ENCODE data around the gene PTAFR.

The PTAFR gene

GRCh38 chr1:28159680-28160079 is 16.8 kb downstream of the PTAFR start:
- no peak overlapping the region for H3K4me2 ChIP-seq (ENCODE audit: low read depth, low read length, poor library complexity, severe bottlenecking)
- H3K9me3 ChIP-seq (ENCODE audit: insufficient read depth, low read length): no peaks in the 10 kb centered on the region
- no peaks in the 10 kb centered on the region for H3K27me3 ChIP-seq (ENCODE audit: low read length)
- H3K9ac ChIP-seq (ENCODE audit: low read length): no peak overlapping the region
- peaks cover 3% of the 10 kb centered on the region; the same call in 1 of the 2 replicates for H3F3A ChIP-seq (ENCODE audit: insufficient read depth)
- no peak overlapping the region for H3K27ac ChIP-seq (ENCODE audit: low read depth, low read length)
- H2AFZ ChIP-seq (ENCODE audit: low read depth, low read length, severe bottlenecking): no peak overlapping the region
- no peak overlapping the region for H3K4me3 ChIP-seq (ENCODE audit: insufficient read depth, low read length, poor library complexity, severe bottlenecking)
- peaks cover 95% of the 10 kb centered on the region for H3K79me2 ChIP-seq (ENCODE audit: insufficient read depth, low read length)
- no peaks in the 10 kb centered on the region for H4K20me1 ChIP-seq (ENCODE audit: low read depth, low read length)
- H3K36me3 ChIP-seq (ENCODE audit: low read length): no peaks in the 10 kb centered on the region; the same call in 1 of the 2 replicates
- TF ChIP-seq EZH2phosphoT487 (conservative IDR thresholded peaks at IDR 0.05; ENCODE audit: low read length) (no peak), CTCF (IDR thresholded peaks at IDR 0.05; ENCODE audit: insufficient read depth, low read length, poor library complexity, severe bottlenecking) (no peak)
- no peaks in the 10 kb centered on the region for H3K9me2 ChIP-seq (replicated peaks; ENCODE audit: insufficient read depth, low read length)

- H3K27me3 ChIP-seq (ENCODE audit: low read length): no peaks in the 10 kb centered on the region
- H3K79me2 ChIP-seq (ENCODE audit: insufficient read depth, low read length): peaks cover 92% of the 10 kb centered on the region
- no peaks in the 10 kb centered on the region; the same call in 1 of the 2 replicates for H3K36me3 ChIP-seq (ENCODE audit: low read length)
- no peaks in the 10 kb centered on the region for H3K9me3 ChIP-seq (ENCODE audit: insufficient read depth, low read length)
- H2AFZ ChIP-seq (ENCODE audit: low read depth, low read length, severe bottlenecking): no peak overlapping the region
- no peaks in the 10 kb centered on the region for H4K20me1 ChIP-seq (ENCODE audit: low read depth, low read length)
- H3K4me2 ChIP-seq (ENCODE audit: low read depth, low read length, poor library complexity, severe bottlenecking): no peak overlapping the region
- peaks cover 3% of the 10 kb centered on the region; the same call in 1 of the 2 replicates for H3F3A ChIP-seq (ENCODE audit: insufficient read depth)
- no peak overlapping the region for H3K9ac ChIP-seq (ENCODE audit: low read length)
- no peaks in the 10 kb centered on the region for H3K9me2 ChIP-seq (replicated peaks; ENCODE audit: insufficient read depth, low read length)
- H3K4me3 ChIP-seq (ENCODE audit: insufficient read depth, low read length, poor library complexity, severe bottlenecking): no peak overlapping the region
- no peak overlapping the region for H3K27ac ChIP-seq (ENCODE audit: low read depth, low read length)
- TF ChIP-seq CTCF (IDR thresholded peaks at IDR 0.05; ENCODE audit: insufficient read depth, low read length, poor library complexity, severe bottlenecking): no peak
- no peak for TF ChIP-seq EZH2phosphoT487 (conservative IDR thresholded peaks at IDR 0.05; ENCODE audit: low read length)
These were observed 17.2 kb downstream of the PTAFR start for GRCh38 chr1:28159243-28159642.

GRCh38 chr1:28157894-28158293 is 18.6 kb downstream of the PTAFR start:
- H4K20me1 ChIP-seq (ENCODE audit: low read depth, low read length): no peaks in the 10 kb centered on the region
- peaks cover 92% of the 10 kb centered on the region for H3K79me2 ChIP-seq (ENCODE audit: insufficient read depth, low read length)
- H3K36me3 ChIP-seq (ENCODE audit: low read length): no peaks in the 10 kb centered on the region
- no peak overlapping the region for H3K4me2 ChIP-seq (ENCODE audit: low read depth, low read length, poor library complexity, severe bottlenecking)
- H3K9me3 ChIP-seq (ENCODE audit: insufficient read depth, low read length): no peaks in the 10 kb centered on the region
- H2AFZ ChIP-seq (ENCODE audit: low read depth, low read length, severe bottlenecking): no peak overlapping the region
- H3F3A ChIP-seq (ENCODE audit: insufficient read depth): peaks cover 5% of the 10 kb centered on the region; the same call in 1 of the 2 replicates
- H3K27ac ChIP-seq (ENCODE audit: low read depth, low read length): no peak overlapping the region
- H3K4me3 ChIP-seq (ENCODE audit: insufficient read depth, low read length, poor library complexity, severe bottlenecking): no peak overlapping the region
- H3K9ac ChIP-seq (ENCODE audit: low read length): no peak overlapping the region
- no peak for TF ChIP-seq CTCF (IDR thresholded peaks at IDR 0.05; ENCODE audit: insufficient read depth, low read length, poor library complexity, severe bottlenecking)
- no peak for TF ChIP-seq EZH2phosphoT487 (conservative IDR thresholded peaks at IDR 0.05; ENCODE audit: low read length)
- H3K27me3 ChIP-seq (ENCODE audit: low read length): no peaks in the 10 kb centered on the region
- H3K9me2 ChIP-seq (replicated peaks; ENCODE audit: insufficient read depth, low read length): no peaks in the 10 kb centered on the region
